Activated CD4-positive, CD25-positive, alpha-beta regulatory T cell (primary cell): ENCODE measurements around the gene RPUSD4.

ENCODE experiments used
- DNase-seq, 4 experiments: peaks; one replicate each; lab custom pipeline; 2025; lab: John Stamatoyannopoulos, UW

RPUSD4 gene

GRCh38 chr11:126182787-126183445 lies 28.5 kb downstream of the RPUSD4 start:
- no peak for DNase-seq

GRCh38 chr11:126181939-126182730 lies 29.3 kb downstream of the RPUSD4 start:
- DNase-seq: no peak

- DNase-seq: no peak
These were observed 34.5 kb downstream of the RPUSD4 start for GRCh38 chr11:126176853-126177470.

- no peak for DNase-seq
These were observed 36.1 kb downstream of the RPUSD4 start for GRCh38 chr11:126175393-126175792.

GRCh38 chr11:126174816-126175215 lies 36.6 kb downstream of the RPUSD4 start:
- no peak for DNase-seq

- DNase-seq: no peak
These were observed 38.2 kb downstream of the RPUSD4 start for GRCh38 chr11:126173257-126173656.

- DNase-seq: no peak
These were observed 38.8 kb downstream of the RPUSD4 start for GRCh38 chr11:126172596-126173038.

GRCh38 chr11:126169291-126169690 lies 42.2 kb downstream of the RPUSD4 start:
- DNase-seq: no peak

- no peak for DNase-seq
These were observed 44.0 kb downstream of the RPUSD4 start for GRCh38 chr11:126167488-126167887.

- no peak for DNase-seq
These were observed 45.0 kb downstream of the RPUSD4 start for GRCh38 chr11:126166413-126166812.

- DNase-seq: no peak
These were observed 45.7 kb downstream of the RPUSD4 start for GRCh38 chr11:126165757-126166156.

GRCh38 chr11:126165311-126165720 lies 46.1 kb downstream of the RPUSD4 start:
- no peak for DNase-seq

- DNase-seq: no peak
These were observed 46.7 kb downstream of the RPUSD4 start for GRCh38 chr11:126164781-126165180.

- DNase-seq: no peak
These were observed 47.7 kb downstream of the RPUSD4 start for GRCh38 chr11:126163779-126164178.

GRCh38 chr11:126163074-126163700 lies 48.3 kb downstream of the RPUSD4 start:
- no peak for DNase-seq

GRCh38 chr11:126162306-126163030 lies 49.0 kb downstream of the RPUSD4 start:
- no peak for DNase-seq

GRCh38 chr11:126161023-126161391 lies 50.4 kb downstream of the RPUSD4 start:
- DNase-seq: no peak

GRCh38 chr11:126160345-126161022 lies 51.0 kb downstream of the RPUSD4 start:
- DNase-seq: no peak

GRCh38 chr11:126159719-126160344 lies 51.6 kb downstream of the RPUSD4 start:
- DNase-seq: no peak

GRCh38 chr11:126158054-126158791 lies 53.2 kb downstream of the RPUSD4 start:
- DNase-seq: no peak
